Measurements from ENCODE around the gene AMACR.

AMACR gene

DNA sequence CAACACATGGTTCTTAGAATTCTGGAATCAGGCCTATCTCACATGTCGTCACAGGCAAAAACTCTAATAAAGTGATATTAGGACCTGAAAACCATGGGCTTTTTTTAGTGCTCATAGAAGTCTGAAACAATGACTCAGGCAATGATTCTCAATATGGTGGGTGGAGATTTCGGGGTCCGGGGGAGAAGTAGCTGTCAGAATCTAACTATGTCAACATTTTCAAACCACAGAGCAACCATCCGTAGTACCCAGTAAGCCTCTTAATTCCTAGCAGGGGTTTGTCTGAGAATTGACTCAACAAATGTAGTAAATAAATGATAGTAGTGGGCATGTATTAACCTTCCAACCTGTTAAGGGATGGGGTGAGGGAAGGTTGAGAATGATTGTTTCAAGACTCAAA is 2.6 kb downstream of the AMACR start:
- no peak for DNase-seq

DNA sequence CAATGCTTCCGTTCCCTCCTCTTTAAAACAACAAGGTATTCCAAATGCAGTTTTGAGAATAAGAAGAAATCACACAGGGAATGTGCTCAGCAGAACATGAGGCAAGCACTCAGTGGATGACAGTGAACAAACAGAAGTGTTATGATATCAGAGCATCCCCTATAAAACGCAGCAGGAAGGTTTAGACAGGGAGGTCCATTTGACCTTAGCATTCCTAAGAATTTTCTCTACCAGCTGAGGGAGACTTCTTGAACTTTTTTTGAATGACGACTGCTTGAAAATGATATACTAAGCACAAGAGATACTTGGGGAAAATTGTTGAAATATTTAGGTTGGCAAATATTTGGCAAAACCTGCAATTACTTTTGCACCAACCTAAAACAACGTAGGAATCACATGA is 3.9 kb downstream of the AMACR start:
- DNase-seq, result no peak

- DNase-seq, result no peak
Observed at GRCh38 chr5:34002629-34003328, 5.1 kb downstream of the AMACR start.

- DNase-seq, result no peak
Observed at GRCh38 chr5:34001241-34001841, 6.5 kb downstream of the AMACR start.

DNA sequence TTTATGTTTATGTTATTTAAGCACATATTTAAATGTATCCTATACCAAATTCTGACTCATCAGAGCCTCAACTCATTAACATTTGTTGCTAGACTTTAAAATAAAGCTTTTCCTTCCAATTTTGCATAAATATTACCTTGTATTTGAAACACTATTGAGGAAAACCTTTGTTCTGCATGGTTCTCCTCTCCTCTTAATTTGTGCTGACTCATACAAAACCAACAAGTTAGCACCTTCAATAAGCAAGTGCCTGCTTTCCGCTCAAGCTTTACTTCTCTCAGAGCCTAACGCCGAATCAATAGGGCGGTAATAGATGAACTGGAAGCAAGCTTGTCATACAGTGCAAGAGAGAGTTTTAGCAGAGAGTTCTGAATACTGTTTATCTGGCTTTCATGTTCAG is 7.9 kb downstream of the AMACR start:
- no peak for DNase-seq

DNA sequence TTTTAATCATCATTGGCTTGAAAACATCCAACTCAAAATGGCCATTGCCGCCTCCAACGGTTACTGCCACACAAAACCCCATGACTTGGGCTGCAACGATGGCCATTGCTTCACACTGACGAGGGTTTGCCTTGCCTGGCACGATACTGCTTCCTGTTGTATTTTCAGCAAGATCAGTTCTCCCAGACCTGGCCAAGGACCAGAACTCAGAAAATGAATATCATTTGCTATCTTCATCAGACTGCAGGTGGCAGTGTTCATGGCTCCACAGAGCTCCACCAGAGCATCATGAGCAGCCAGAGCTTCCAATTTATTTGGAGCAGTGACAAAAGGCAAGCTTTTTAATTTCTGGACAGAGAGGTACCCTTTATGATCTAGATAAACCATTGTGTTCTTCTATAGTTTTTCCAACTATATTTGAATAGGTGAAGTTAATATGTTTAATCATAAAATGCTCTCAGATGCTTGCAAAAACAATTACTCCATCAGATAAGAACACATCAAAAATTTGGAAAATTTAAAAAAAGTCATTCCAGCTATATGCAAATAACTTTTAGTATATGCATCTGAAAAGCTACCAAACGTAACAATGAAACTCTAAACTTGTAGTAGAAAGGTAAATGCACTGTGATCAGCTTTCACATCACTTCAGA is 10.4 kb downstream of the AMACR start:
- peak; percentile 93 for DNase-seq

GRCh38 chr5:33995865-33996264 is 12.0 kb downstream of the AMACR start:
- no peak for DNase-seq

DNA sequence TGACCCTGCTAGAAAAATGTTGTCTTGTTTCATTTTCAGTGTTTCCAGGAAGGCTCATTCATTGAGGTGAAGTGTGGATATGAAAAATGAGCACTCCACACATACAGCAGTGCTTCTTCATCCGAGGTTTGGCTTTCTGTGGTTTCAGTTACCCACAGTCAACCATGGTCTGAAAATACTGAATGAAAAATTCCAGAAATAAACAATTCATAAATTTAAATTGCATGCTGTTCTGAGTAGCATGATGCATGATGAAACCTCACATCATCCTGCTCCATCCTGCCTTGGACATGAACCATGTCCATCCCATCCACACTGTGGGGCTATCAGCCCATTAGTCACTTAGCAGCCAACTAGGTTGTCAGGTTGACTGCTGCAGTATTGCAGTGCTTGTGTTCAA is 13.0 kb downstream of the AMACR start:
- DNase-seq, result no peak

GRCh38 chr5:33992864-33993263 is 15.0 kb downstream of the AMACR start:
- DNase-seq, result no peak

GRCh38 chr5:33985447-33985846 is 22.4 kb downstream of the AMACR start:
- no peak for DNase-seq

DNA sequence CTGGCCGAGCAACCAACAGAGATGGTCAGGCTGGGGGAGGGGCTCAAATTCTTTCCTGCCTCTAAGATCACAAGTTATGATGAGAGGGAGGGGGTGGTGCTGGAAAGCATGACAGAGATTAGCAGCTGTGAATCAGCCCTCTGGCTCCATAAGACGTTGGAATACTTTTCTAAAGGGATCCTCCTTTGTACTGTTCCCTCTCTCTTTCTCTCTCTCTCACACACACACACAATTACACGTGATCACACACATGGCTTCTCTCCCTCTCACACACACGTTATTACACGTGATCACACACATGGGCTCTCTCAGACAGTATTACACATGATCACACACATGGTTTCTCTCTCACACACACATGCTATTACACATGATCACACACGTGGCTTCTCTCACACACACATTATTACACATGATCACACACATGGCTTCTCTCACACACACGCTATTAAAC is 23.2 kb downstream of the AMACR start, which contains the start of gene SLC45A2:
SLC45A2 (minus strand) TSS at position 23 of the 454 bp plus-strand sequence. CDS start 110 bp downstream, outside the sequence.
- no peak for DNase-seq

GRCh38 chr5:33984178-33984577 is 23.7 kb downstream of the AMACR start:
- no peak for DNase-seq

- no peak for DNase-seq
Observed at GRCh38 chr5:33981408-33982162, 26.3 kb downstream of the AMACR start.

GRCh38 chr5:33980030-33980429 is 27.8 kb downstream of the AMACR start:
- DNase-seq, result no peak

- no peak for DNase-seq
Observed at GRCh38 chr5:33978306-33978705, 29.5 kb downstream of the AMACR start.

DNA sequence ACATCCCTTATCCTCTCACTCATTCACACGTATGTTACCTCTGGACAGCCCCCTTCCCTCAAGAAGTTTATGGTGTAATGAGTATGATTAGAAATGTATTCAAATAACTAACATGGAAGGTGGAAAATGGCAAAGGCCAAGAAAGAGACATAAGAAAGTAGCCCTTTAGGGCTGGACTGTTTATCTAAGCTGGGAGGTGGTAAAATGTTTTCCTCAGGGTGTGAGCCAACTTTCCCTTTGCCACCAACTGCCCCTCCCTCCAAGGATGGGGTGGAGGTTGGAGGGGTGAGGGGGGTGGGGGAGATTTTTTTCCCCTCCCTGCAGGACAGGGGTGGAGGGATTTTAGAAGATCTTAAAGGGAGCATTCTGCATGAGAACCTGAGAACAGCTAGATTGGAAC is 31.5 kb downstream of the AMACR start:
- no peak for DNase-seq

- DNase-seq, result no peak
Observed at GRCh38 chr5:33975852-33976251, 32.0 kb downstream of the AMACR start.

DNA sequence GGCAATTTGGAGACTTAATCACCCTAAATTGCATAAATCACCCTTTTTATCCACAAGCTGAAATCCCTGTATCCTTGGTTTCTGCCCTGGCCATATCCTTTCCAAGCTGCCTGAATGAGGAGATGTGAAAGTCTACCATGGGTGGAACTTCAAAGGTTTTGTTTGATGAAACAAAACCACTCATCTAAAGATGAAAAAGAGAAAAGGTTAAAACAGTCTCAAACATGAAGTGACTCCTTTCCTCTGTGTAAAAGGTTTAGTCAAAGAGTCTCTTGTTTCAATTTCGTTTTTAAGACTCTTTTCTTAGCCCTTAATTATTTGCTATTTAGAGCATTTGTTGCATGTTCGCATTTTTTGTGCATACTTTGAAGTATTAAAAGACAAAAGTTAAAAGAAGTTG is 34.6 kb downstream of the AMACR start:
- DNase-seq, result no peak

GRCh38 chr5:33969572-33970452 is 38.0 kb downstream of the AMACR start:
- DNase-seq, result peak; percentile 42

GRCh38 chr5:33968211-33969005 is 39.4 kb downstream of the AMACR start:
- DNase-seq, result peak; percentile 94

DNA sequence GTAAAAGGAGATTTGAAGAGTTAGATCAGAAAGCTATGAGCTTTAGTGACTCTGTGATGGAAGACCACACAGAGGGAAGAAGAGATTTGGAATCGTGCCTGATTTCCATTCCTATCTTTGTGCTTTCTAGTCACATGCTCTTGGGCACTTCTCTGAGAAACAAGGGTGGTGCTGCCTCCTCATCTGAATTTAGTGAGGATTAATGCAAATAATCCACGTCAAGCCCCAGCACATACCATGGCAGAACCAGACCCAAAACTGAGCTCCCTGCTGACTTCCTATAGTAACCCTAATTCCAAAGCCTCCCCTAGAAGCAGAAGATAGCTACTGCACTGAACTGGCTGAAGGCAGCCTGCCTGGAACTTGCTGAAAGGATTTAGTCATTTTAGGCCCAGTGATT is 41.0 kb downstream of the AMACR start:
- no peak for DNase-seq
